ENCODE results near the gene SOX3. TPM values are rescaled to one million over a fixed set of nuclear protein-coding genes. Genes with fewer than 3 reads are reported as not detected.

Gene SOX3
- total RNA-seq, 1 experiment from 2014 or later, result not detected

DNA sequence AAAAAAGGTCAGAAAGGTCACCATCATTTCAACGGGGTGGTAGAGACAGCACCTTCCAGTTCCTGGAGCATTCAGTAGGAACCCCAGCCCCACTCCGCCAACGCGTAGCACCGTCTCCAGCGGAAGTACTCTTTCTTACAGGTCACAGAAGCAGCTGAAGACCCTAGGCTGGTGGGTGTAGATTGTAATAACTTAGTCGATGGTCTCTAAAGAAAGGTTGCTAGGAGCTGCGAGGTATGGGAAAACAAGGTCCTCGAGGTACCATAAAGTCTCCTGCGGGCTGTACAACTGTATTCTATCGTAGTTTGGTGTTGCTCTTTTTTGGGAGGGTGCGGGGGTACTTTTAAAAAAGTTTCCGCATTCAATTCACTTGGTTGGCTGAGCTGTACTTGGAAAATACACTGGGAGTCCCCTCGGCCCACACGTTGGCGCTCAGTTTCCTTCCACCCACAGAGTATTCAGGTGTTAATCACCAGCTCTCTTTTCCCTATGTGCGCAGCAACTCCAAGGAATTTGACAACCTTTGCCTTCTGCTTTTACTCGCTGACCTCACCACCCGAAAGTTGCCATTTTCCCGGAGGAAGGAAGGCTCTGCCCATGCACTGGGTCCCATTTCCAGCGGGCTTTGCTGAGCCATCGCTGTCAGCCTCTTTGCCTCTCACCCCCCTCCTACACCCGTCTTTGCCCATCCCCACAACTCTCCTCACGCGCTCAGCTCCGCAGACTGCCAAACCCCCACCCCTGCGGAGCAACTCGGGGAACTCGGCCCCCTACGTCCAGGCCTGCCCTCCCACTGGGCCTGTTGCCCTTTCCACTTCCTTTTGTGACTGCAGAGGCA lies 4.8 kb upstream of the SOX3 start:
- H3K4me3 ChIP-seq (ENCODE audit: low read length), result no peak overlapping the region
- no peaks in the 10 kb centered on the region for H3F3A ChIP-seq (ENCODE audit: low read length, unreplicated experiment)
- ChIA-PET POLR2A (ENCODE audit: unreplicated experiment) (no interaction called here), CTCF (no interaction called here)
- no peaks in the 10 kb centered on the region for H3K9me3 ChIP-seq (ENCODE audit: low read length)
- intact Hi-C loops (cut with micrococcal nuclease), result loop anchor here (10.0 kb wide), 1 partner anchor 455 kb away; no protein-coding TSS in a partner anchor
- no peak overlapping the region for H3K4me2 ChIP-seq (ENCODE audit: low read length)
- no TSS peak for BruUV-seq (replicated peaks)
- ATAC-seq (no peak), DNase-seq (no peak)
- no peak overlapping the region for H3K9ac ChIP-seq (ENCODE audit: low read length)
- H2AFZ ChIP-seq (ENCODE audit: low read length), result no peak overlapping the region
- H3K36me3 ChIP-seq (ENCODE audit: low read depth, low read length), result no peaks in the 10 kb centered on the region
- H3K27ac ChIP-seq (ENCODE audit: low read length), result no peak overlapping the region
- peaks cover 16% of the 10 kb centered on the region for H3K4me1 ChIP-seq (ENCODE audit: insufficient read depth, low read length)
- no peaks in the 10 kb centered on the region for H3K9me2 ChIP-seq (replicated peaks; ENCODE audit: low read length)
- H4K20me1 ChIP-seq (ENCODE audit: low read length), result no peaks in the 10 kb centered on the region
- TF ChIP-seq EZH2phosphoT487 (IDR thresholded peaks at IDR 0.05; ENCODE audit: borderline replicate concordance, low read length) (no peak), EZH2 (IDR thresholded peaks at IDR 0.05; ENCODE audit: low read length, unreplicated experiment) (no peak)
- TF ChIP-seq, protein P1, sequence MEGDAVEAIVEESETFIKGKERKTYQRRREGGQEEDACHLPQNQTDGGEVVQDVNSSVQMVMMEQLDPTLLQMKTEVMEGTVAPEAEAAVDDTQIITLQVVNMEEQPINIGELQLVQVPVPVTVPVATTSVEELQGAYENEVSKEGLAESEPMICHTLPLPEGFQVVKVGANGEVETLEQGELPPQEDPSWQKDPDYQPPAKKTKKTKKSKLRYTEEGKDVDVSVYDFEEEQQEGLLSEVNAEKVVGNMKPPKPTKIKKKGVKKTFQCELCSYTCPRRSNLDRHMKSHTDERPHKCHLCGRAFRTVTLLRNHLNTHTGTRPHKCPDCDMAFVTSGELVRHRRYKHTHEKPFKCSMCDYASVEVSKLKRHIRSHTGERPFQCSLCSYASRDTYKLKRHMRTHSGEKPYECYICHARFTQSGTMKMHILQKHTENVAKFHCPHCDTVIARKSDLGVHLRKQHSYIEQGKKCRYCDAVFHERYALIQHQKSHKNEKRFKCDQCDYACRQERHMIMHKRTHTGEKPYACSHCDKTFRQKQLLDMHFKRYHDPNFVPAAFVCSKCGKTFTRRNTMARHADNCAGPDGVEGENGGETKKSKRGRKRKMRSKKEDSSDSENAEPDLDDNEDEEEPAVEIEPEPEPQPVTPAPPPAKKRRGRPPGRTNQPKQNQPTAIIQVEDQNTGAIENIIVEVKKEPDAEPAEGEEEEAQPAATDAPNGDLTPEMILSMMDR (conservative IDR thresholded peaks at IDR 0.05; ENCODE audit: low read depth, low read length), result no peak
- peaks cover 63% of the 10 kb centered on the region for H3K27me3 ChIP-seq (ENCODE audit: low read length)
- H3K79me2 ChIP-seq (ENCODE audit: low read length), result no peaks in the 10 kb centered on the region

DNA sequence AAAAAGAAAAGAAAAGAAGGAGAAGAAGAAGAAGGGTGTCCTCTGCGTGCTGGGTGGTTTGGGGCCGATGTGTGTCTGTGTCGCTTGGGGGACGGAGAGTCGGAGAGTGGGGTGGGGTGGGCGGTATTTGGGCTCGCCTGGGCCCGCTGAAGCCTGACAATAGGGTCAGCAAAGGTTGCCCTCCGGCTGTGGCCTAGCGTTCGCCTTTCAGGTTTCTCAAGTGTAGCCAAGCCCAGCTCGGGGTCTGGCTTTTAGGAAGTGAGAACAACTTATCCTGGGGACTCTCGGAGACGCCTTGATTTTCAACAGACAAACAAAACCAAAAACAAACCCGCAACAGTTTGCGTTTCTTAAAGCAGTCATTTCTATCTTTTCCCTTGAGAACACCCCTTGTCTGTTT lies 4.1 kb upstream of the SOX3 start:
- intact Hi-C loops (cut with micrococcal nuclease), result loop anchor here (10.0 kb wide), 1 partner anchor 454 kb away; no protein-coding TSS in a partner anchor
- no TSS peak for BruUV-seq (replicated peaks)
- TF ChIP-seq, protein P1 (conservative IDR thresholded peaks at IDR 0.05; ENCODE audit: low read depth, low read length), result no peak
- TF ChIP-seq EZH2phosphoT487 (IDR thresholded peaks at IDR 0.05; ENCODE audit: borderline replicate concordance, low read length) (no peak), EZH2 (IDR thresholded peaks at IDR 0.05; ENCODE audit: low read length, unreplicated experiment) (no peak)
- Histone ChIP-seq H3K79me2 (ENCODE audit: low read length) (no peaks in the 10 kb centered on the region), H3K9me3 (ENCODE audit: low read length) (no peaks in the 10 kb centered on the region), H4K20me1 (ENCODE audit: low read length) (no peaks in the 10 kb centered on the region), H3K4me3 (ENCODE audit: low read length) (no peak overlapping the region), H3K9ac (ENCODE audit: low read length) (no peak overlapping the region), H3K27me3 (ENCODE audit: low read length) (peaks cover 68% of the 10 kb centered on the region), H3K27ac (ENCODE audit: low read length) (no peak overlapping the region), H2AFZ (ENCODE audit: low read length) (no peak overlapping the region), H3K4me2 (ENCODE audit: low read length) (no peak overlapping the region), H3K36me3 (ENCODE audit: low read depth, low read length) (no peaks in the 10 kb centered on the region), H3K4me1 (ENCODE audit: insufficient read depth, low read length) (peaks cover 16% of the 10 kb centered on the region), H3K9me2 (replicated peaks; ENCODE audit: low read length) (no peaks in the 10 kb centered on the region), H3F3A (ENCODE audit: low read length, unreplicated experiment) (no peaks in the 10 kb centered on the region)
- ChIA-PET CTCF (no interaction called here), POLR2A (ENCODE audit: unreplicated experiment) (no interaction called here)
- no peak for ATAC-seq
- DNase-seq, result no peak

DNA sequence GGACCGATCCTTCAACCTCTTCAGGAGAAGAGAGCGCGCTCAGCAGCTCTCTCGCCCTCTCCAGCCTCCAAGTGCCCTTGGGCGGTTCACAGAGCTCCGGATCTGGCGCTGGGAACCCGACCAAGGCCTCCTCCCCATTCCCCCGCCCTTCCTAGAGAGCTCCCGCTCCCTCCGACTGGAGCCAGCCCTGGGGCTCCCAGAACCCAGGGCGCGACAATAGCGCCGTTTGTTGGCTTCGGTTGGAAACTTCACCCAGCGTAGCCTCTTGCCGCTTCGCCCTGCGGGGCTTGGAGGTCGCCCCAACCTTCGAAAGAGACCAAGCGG lies 3.1 kb upstream of the SOX3 start:
- Histone ChIP-seq H4K20me1 (ENCODE audit: low read length) (no peaks in the 10 kb centered on the region), H3K9me2 (replicated peaks; ENCODE audit: low read length) (no peaks in the 10 kb centered on the region), H3K9ac (ENCODE audit: low read length) (no peak overlapping the region), H3K27ac (ENCODE audit: low read length) (no peak overlapping the region), H3K27me3 (ENCODE audit: low read length) (peaks cover 73% of the 10 kb centered on the region), H3K4me2 (ENCODE audit: low read length) (peak overlapping the region; percentile 73), H3K9me3 (ENCODE audit: low read length) (no peaks in the 10 kb centered on the region), H2AFZ (ENCODE audit: low read length) (no peak overlapping the region), H3K36me3 (ENCODE audit: low read depth, low read length) (no peaks in the 10 kb centered on the region), H3K4me3 (ENCODE audit: low read length) (peak overlapping the region; percentile 37; the same call in 1 of the 2 replicates), H3K4me1 (ENCODE audit: insufficient read depth, low read length) (peaks cover 16% of the 10 kb centered on the region), H3F3A (ENCODE audit: low read length, unreplicated experiment) (no peaks in the 10 kb centered on the region), H3K79me2 (ENCODE audit: low read length) (no peaks in the 10 kb centered on the region)
- DNase-seq (peak; percentile 68), ATAC-seq (peak; percentile 45; the same call in 1 of the 2 replicates)
- ChIA-PET POLR2A (ENCODE audit: unreplicated experiment) (no interaction called here), CTCF (interaction anchor here (1.6 kb wide), 1 partner anchor 451 kb away, joined by 8 read pairs; no protein-coding TSS in a partner anchor)
- intact Hi-C loops (cut with micrococcal nuclease), result loop anchor here (10.0 kb wide), 1 partner anchor 453 kb away; no protein-coding TSS in a partner anchor
- TF ChIP-seq, protein P1 (conservative IDR thresholded peaks at IDR 0.05; ENCODE audit: low read depth, low read length), result peak; percentile 56
- TF ChIP-seq EZH2phosphoT487 (IDR thresholded peaks at IDR 0.05; ENCODE audit: borderline replicate concordance, low read length), result no peak
- TF ChIP-seq EZH2 (IDR thresholded peaks at IDR 0.05; ENCODE audit: low read length, unreplicated experiment), result no peak
- BruUV-seq (replicated peaks), result no TSS peak

All from PC-3 (cell line).